ENCODE data around the gene ZFP69B. TPM values are rescaled to one million over a fixed set of nuclear protein-coding genes. Genes with fewer than 3 reads are reported as not detected.

ZFP69B gene
- total RNA-seq, 1 experiment from 2014 or later = 4.5 TPM

- no peak for TF ChIP-seq CTCF (IDR thresholded peaks at IDR 0.05; ENCODE audit: unreplicated experiment)
- H3K9me3 Mint-ChIP-seq (ENCODE audit: low read depth, unreplicated experiment) = peaks cover 22% of the 10 kb centered on the region
- H3K27ac Mint-ChIP-seq (ENCODE audit: unreplicated experiment) = peak within 1 kb of the TSS; percentile 61
- H3K4me3 Mint-ChIP-seq (ENCODE audit: low read depth, unreplicated experiment) = peak within 1 kb of the TSS; percentile 86
- CTCF ChIA-PET = interaction anchor here (0.5 to 1.4 kb wide), 2 partner anchors 23 to 621 kb away, joined by 3 read pairs; partner anchors contain the start of gene ZNF684
- no TSS peak for BruUV-seq (replicated peaks)
- no peaks in the 10 kb centered on the region for H3K27me3 Mint-ChIP-seq (ENCODE audit: unreplicated experiment)
- H3K36me3 Mint-ChIP-seq (ENCODE audit: insufficient read depth, unreplicated experiment) = peaks cover 18% of the 10 kb centered on the region
- H3K4me1 Mint-ChIP-seq (ENCODE audit: low read depth, unreplicated experiment) = peaks cover 9% of the 10 kb centered on the region
- DNase-seq = peak; percentile 78
- intact Hi-C loops (cut with micrococcal nuclease; ENCODE audit: unreplicated experiment) = loop anchor here (5.0 kb wide), 1 partner anchor 51 kb away; no protein-coding TSS in a partner anchor
These were observed 58.4 kb downstream of the ZFP69B start, which contains the start of gene EXO5 for GRCh38 chr1:40508375-40509341. EXO5 (plus strand) TSS chr1:40508767; CDS start chr1:40514545, 5,778 bp downstream.

Other genes with a start within 250 kb of the ZFP69B start
- gene TMCO2, start 202.5 kb upstream of the ZFP69B start, total RNA-seq (2022) = not detected in 2 replicates
- 60.1 and 62.0 TPM in 2 replicates for gene ZMPSTE24, start 192.2 kb upstream of the ZFP69B start, total RNA-seq (2022)
- gene COL9A2, start 133.2 kb upstream of the ZFP69B start, total RNA-seq (2022) = 3.0 and 3.2 TPM in 2 replicates
- gene SMAP2, start 76.7 kb upstream of the ZFP69B start, total RNA-seq (2022) = 12.8 and 13.7 TPM in 2 replicates
- 2.7 and 2.9 TPM in 2 replicates for gene ZFP69, start 26.8 kb downstream of the ZFP69B start, total RNA-seq (2022)
- 11.7 and 12.2 TPM in 2 replicates for gene EXO5, start 58.3 kb downstream of the ZFP69B start, total RNA-seq (2022)
- gene ZNF684, start 81.2 kb downstream of the ZFP69B start, total RNA-seq (2022) = 4.5 and 5.1 TPM in 2 replicates
- gene RIMS3, start 215.2 kb downstream of the ZFP69B start, total RNA-seq (2022) = 0.81 and 1.3 TPM in 2 replicates
- 65.5 and 66.0 TPM in 2 replicates for gene NFYC, start 241.2 kb downstream of the ZFP69B start, total RNA-seq (2022)

All from Calu3 (cell line).